CD14-positive monocyte (primary cell): ENCODE results near the gene SIK3. TPM values are rescaled to one million over a fixed set of nuclear protein-coding genes. Genes with fewer than 3 reads are reported as not detected.

Experiments
- DNase-seq, 3 donors: peaks; one replicate each; pipeline ENCODE4 v3.0.0-alpha.2; 2011 to 2022
- H2AFZ ChIP-seq: 2 replicates; pipeline ENCODE4 v1.6.0; 2012; ENCODE audit warnings: mild to moderate bottlenecking, low read depth, low read length, inconsistent platforms; ENCODE audit not compliant: insufficient read depth, poor library complexity, severe bottlenecking
- H3K27ac ChIP-seq, 2 donors: 1 replicate in 1 of 2; 2 replicates in 1 of 2; pipeline ENCODE4 v1.5.1; 2012 to 2013; ENCODE audit warnings: low read length in 2 of 2, control low read depth in 1 of 2, inconsistent platforms in 1 of 2, low read depth in 1 of 2, mild to moderate bottlenecking in 1 of 2
- H3K27me3 ChIP-seq, 2 donors: one replicate each; pipeline versions ENCODE4 v1.6.0 to v1.6.1; 2011 to 2013; ENCODE audit warnings: low read length in 2 of 2; ENCODE audit not compliant: control insufficient read depth in 2 of 2, insufficient read depth in 2 of 2
- H3K36me3 ChIP-seq, 2 donors: replicated peaks in 1 of 2; 1 replicate in 1 of 2; 2 replicates in 1 of 2; pipeline versions ENCODE4 v1.5.1 to v1.6.1; 2012 to 2013; ENCODE audit warnings: low read length in 2 of 2, control low read depth in 1 of 2, inconsistent platforms in 1 of 2, mild to moderate bottlenecking in 1 of 2; ENCODE audit not compliant: insufficient read depth in 2 of 2, control insufficient read depth in 1 of 2
- H3K4me1 ChIP-seq, 2 donors: 1 replicate in 1 of 2; 2 replicates in 1 of 2; pipeline versions ENCODE4 v1.5.1 to v1.6.1; 2012 to 2013; ENCODE audit warnings: low read length in 2 of 2, control low read depth in 1 of 2, inconsistent platforms in 1 of 2, mild to moderate bottlenecking in 1 of 2, moderate library complexity in 1 of 2; ENCODE audit not compliant: insufficient read depth in 2 of 2, control insufficient read depth in 1 of 2
- H3K4me2 ChIP-seq: replicated peaks from 2 replicates; pipeline ENCODE3; 2012; ENCODE audit warnings: low read length, moderate library complexity, mild to moderate bottlenecking; ENCODE audit not compliant: poor library complexity, severe bottlenecking; ENCODE audit errors: extremely low read depth
- H3K4me3 ChIP-seq, 3 experiments: fragments of 200-600 bp in 1 of 3; sonication (generic) in 1 of 3; replicated peaks in 1 of 3; 1 replicate in 2 of 3; 2 replicates in 1 of 3; pipeline ENCODE4 v1.5.1; 2011 to 2013; ENCODE audit warnings: low read length in 3 of 3, mild to moderate bottlenecking in 3 of 3, control low read depth in 2 of 3, low read depth in 2 of 3, inconsistent platforms in 1 of 3, moderate library complexity in 1 of 3
- H3K79me2 ChIP-seq: 2 replicates; pipeline ENCODE4 v1.6.0; 2012; ENCODE audit warnings: mild to moderate bottlenecking, control low read depth, inconsistent platforms, low read length, moderate library complexity; ENCODE audit not compliant: insufficient read depth
- H3K9ac ChIP-seq: 2 replicates; pipeline ENCODE4 v1.6.0; 2017; ENCODE audit warnings: low read length, mild to moderate bottlenecking; ENCODE audit not compliant: insufficient read depth, poor library complexity, severe bottlenecking
- H3K9me3 ChIP-seq, 2 donors: replicated peaks in 1 of 2; 1 replicate in 1 of 2; 2 replicates in 1 of 2; pipeline versions ENCODE4 v1.5.1 to v1.6.1; 2012 to 2013; ENCODE audit warnings: low read length in 2 of 2, control low read depth in 1 of 2; ENCODE audit not compliant: control insufficient read depth in 1 of 2, insufficient read depth in 1 of 2
- H4K20me1 ChIP-seq: 2 replicates; pipeline ENCODE4 v1.6.0; 2012; ENCODE audit warnings: mild to moderate bottlenecking, low read length, control low read depth, moderate library complexity; ENCODE audit not compliant: insufficient read depth
- H3K27ac Mint-ChIP-seq, 7 donors: one replicate each; pipeline ENCODE4 v1.8.0; 2020; ENCODE audit warnings: mild to moderate bottlenecking in 7 of 7, mixed read lengths in 7 of 7, moderate library complexity in 6 of 7, inconsistent platforms in 2 of 7
- H3K27me3 Mint-ChIP-seq, 3 donors: one replicate each; pipeline ENCODE4 v1.8.0; 2021 to 2022; ENCODE audit warnings: low read depth in 3 of 3, mild to moderate bottlenecking in 3 of 3, mixed read lengths in 3 of 3, moderate library complexity in 3 of 3, inconsistent platforms in 1 of 3
- H3K36me3 Mint-ChIP-seq, 2 donors: one replicate each; pipeline ENCODE4 v1.8.0; 2020; ENCODE audit warnings: mixed read lengths in 2 of 2, inconsistent platforms in 1 of 2, mild to moderate bottlenecking in 1 of 2
- H3K4me1 Mint-ChIP-seq: one replicate; pipeline ENCODE4 v1.8.0; 2020; ENCODE audit warnings: mild to moderate bottlenecking, mixed read lengths
- H3K4me3 Mint-ChIP-seq, 2 donors: one replicate each; pipeline ENCODE4 v1.8.0; 2020; ENCODE audit warnings: mild to moderate bottlenecking in 2 of 2, mixed read lengths in 2 of 2, moderate library complexity in 1 of 2
- H3K9me3 Mint-ChIP-seq, 7 donors: one replicate each; pipeline ENCODE4 v1.8.0; 2020 to 2022; ENCODE audit warnings: mixed read lengths in 7 of 7, mild to moderate bottlenecking in 6 of 7, moderate library complexity in 6 of 7, inconsistent platforms in 2 of 7
- WGBS: methylation state at CpG from one replicate; pipeline ENCODE4 v1.1.5; 2013; ENCODE audit warnings: missing lambda C conversion rate; ENCODE audit not compliant: insufficient coverage; 5-methylcytosine and 5-hydroxymethylcytosine counted together
- intact Hi-C, 2 donors: fragments of 100-400 bp; cut with micrococcal nuclease; formaldehyde crosslinking; loops; one replicate each; pipeline versions ENCODE4 v1.15.0 to v1.15.1; 2023
- polyA plus RNA-seq, 3 donors: library from polyadenylated mRNA; depleted of rRNA in 1 of 3; unstranded in 2 of 3; stranded (reverse) in 1 of 3; fragments of 300-500 nt in 2 of 3; fragments of >200 nt in 1 of 3; fragmentation: Illumina TruSeq in 2 of 3; gene quantifications; 1 replicate in 2 of 3; 2 replicates in 1 of 3; pipeline ENCODE4 v1.2.3, GENCODE V29; 2012 to 2021
- TF ChIP-seq, protein P1 (sequence below): fragments of 200-600 bp; IDR thresholded peaks from one replicate; pipeline ENCODE4 v1.8.0; 2022; ENCODE audit warnings: antibody characterized with exemption, mild to moderate bottlenecking

Gene SIK3
- polyA plus RNA-seq, 3 donors = 18.3 to 142 (median 20.0) TPM

GRCh38 chr11:116939499-116939898 is 158.7 kb downstream of the SIK3 start:
- Mint-ChIP-seq H3K36me3 (peaks cover 31 to 40% of the 10 kb centered on the region in 2 donors), H3K27me3 (peaks cover 0 to 4% (median 0%) of the 10 kb centered on the region in 3 donors), H3K27ac (peak overlapping the region in 6 of 7 donors; percentile 22 to 84 (median 78)), H3K4me1 (peaks cover 23% of the 10 kb centered on the region), H3K9me3 (no peaks in the 10 kb centered on the region), H3K4me3 (no peak overlapping the region)
- Histone ChIP-seq H3K4me3 (peak overlapping the region in 1 of 3 experiments; percentile 25), H3K79me2 (peaks cover 37% of the 10 kb centered on the region), H2AFZ (no peak overlapping the region), H3K4me2 (peak overlapping the region; percentile 1), H3K27ac (peak overlapping the region in 1 of 2 donors; percentile 60), H3K27me3 (no peaks in the 10 kb centered on the region), H3K36me3 (peaks cover 15 to 33% of the 10 kb centered on the region in 2 donors), H4K20me1 (peaks cover 14% of the 10 kb centered on the region), H3K9me3 (no peaks in the 10 kb centered on the region), H3K4me1 (peaks cover 12 to 20% of the 10 kb centered on the region in 2 donors), H3K9ac (no peak overlapping the region)
- no CpG with 5 or more reads among the region's 1 CpG for WGBS
- intact Hi-C loops = no loop called here
- DNase-seq = no peak
- TF ChIP-seq, protein P1, sequence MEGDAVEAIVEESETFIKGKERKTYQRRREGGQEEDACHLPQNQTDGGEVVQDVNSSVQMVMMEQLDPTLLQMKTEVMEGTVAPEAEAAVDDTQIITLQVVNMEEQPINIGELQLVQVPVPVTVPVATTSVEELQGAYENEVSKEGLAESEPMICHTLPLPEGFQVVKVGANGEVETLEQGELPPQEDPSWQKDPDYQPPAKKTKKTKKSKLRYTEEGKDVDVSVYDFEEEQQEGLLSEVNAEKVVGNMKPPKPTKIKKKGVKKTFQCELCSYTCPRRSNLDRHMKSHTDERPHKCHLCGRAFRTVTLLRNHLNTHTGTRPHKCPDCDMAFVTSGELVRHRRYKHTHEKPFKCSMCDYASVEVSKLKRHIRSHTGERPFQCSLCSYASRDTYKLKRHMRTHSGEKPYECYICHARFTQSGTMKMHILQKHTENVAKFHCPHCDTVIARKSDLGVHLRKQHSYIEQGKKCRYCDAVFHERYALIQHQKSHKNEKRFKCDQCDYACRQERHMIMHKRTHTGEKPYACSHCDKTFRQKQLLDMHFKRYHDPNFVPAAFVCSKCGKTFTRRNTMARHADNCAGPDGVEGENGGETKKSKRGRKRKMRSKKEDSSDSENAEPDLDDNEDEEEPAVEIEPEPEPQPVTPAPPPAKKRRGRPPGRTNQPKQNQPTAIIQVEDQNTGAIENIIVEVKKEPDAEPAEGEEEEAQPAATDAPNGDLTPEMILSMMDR = no peak

- peak in 2 of 3 donors; percentile 45 to 51 for DNase-seq
- Histone ChIP-seq H3K9me3 (no peaks in the 10 kb centered on the region), H2AFZ (no peak overlapping the region), H3K4me1 (peaks cover 12 to 20% of the 10 kb centered on the region in 2 donors), H3K9ac (no peak overlapping the region), H3K27me3 (no peaks in the 10 kb centered on the region), H3K79me2 (peaks cover 42% of the 10 kb centered on the region), H3K36me3 (peaks cover 13 to 28% of the 10 kb centered on the region in 2 donors), H3K27ac (peak overlapping the region in 1 of 2 donors; percentile 60), H3K4me3 (peak overlapping the region in 1 of 3 experiments; percentile 25), H4K20me1 (peaks cover 14% of the 10 kb centered on the region), H3K4me2 (peak overlapping the region; percentile 32)
- peaks cover 0 to 4% (median 0%) of the 10 kb centered on the region in 3 donors for H3K27me3 Mint-ChIP-seq
- no CpG with 5 or more reads among the region's 2 CpGs for WGBS
- intact Hi-C loops = no loop called here
- peak overlapping the region in 1 of 2 donors; percentile 33 for H3K4me3 Mint-ChIP-seq
- peak overlapping the region; percentile 47 to 84 (median 71) for H3K27ac Mint-ChIP-seq
- H3K4me1 Mint-ChIP-seq = peaks cover 26% of the 10 kb centered on the region
- H3K9me3 Mint-ChIP-seq = peaks cover 0 to 1% (median 0%) of the 10 kb centered on the region in 7 donors
- H3K36me3 Mint-ChIP-seq = peaks cover 31 to 37% of the 10 kb centered on the region in 2 donors
- TF ChIP-seq, protein P1 = no peak
Observed at GRCh38 chr11:116938471-116939070, 159.7 kb downstream of the SIK3 start.
